ENCODE results near the gene MGMT. TPM values are rescaled to one million over a fixed set of nuclear protein-coding genes. Genes with fewer than 3 reads are reported as not detected.

Gene MGMT
- total and polyA plus RNA-seq, 9 of the 15 experiments (the other 6 are each of a cell fraction or from before 2014, with no cell fraction given): 0.03 to 0.29 (median 0.11) TPM; not detected in 4

- TF ChIP-seq ZNF644 (tag; IDR thresholded peaks at IDR 0.05; ENCODE audit: low read depth) (no peak), CBFB (CRISPR knock-in tag; IDR thresholded peaks at IDR 0.05) (no peak), ZNF274 (IDR thresholded peaks at IDR 0.05; ENCODE audit: borderline replicate concordance, low read depth, low read length) (no peak)
Measured at GRCh38 chr10:129677377-129677927, 210.4 kb downstream of the MGMT start (continued).

- POLR2A ChIA-PET: interaction anchor here (0.7 kb wide), 1 partner anchor 727 kb away, joined by 3 read pairs; no protein-coding TSS in a partner anchor
Measured at GRCh38 chr10:129678186-129678585, 211.1 kb downstream of the MGMT start.

More at GRCh38 chr10:129678186-129678585, 211.1 kb downstream of the MGMT start:
- in situ Hi-C loops (cut with MboI): no loop called here
- Histone ChIP-seq H4K20me1 (replicated peaks; ENCODE audit: control insufficient read depth, insufficient read depth, low read length) (no peaks in the 10 kb centered on the region; the same call in 1 of the 2 replicates), H3K27ac (ENCODE audit: extremely low read depth, low read depth, low read length) (no peak overlapping the region), H3K4me3 (no peak overlapping the region), H3K4me1 (replicated peaks in 1 of 2; ENCODE audit: control insufficient read depth in 2 of 2, insufficient read depth in 2 of 2, low read length in 2 of 2) (no peaks in the 10 kb centered on the region), H3K9me1 (ENCODE audit: control insufficient read depth, insufficient read depth, low read length) (no peaks in the 10 kb centered on the region), H3K4me2 (ENCODE audit: insufficient read depth, low read length) (no peak overlapping the region), H3K9ac (ENCODE audit: insufficient read depth in 1 of 2, low read depth in 2 of 2, low read length in 2 of 2) (no peak overlapping the region), H3K9me3 (replicated peaks; ENCODE audit: control insufficient read depth, insufficient read depth, low read depth, low read length) (no peaks in the 10 kb centered on the region), H3K27me3 (ENCODE audit: control insufficient read depth in 2 of 2, insufficient read depth in 2 of 2, low read length in 2 of 2) (peaks cover 0 to 17% of the 10 kb centered on the region in 2 experiments; a peak in 3 of 5 replicates), H2AFZ (ENCODE audit: low read depth, low read length) (no peak overlapping the region), H3K79me2 (ENCODE audit: control insufficient read depth, insufficient read depth, low read length) (no peaks in the 10 kb centered on the region), H3K36me3 (ENCODE audit: control insufficient read depth, insufficient read depth, low read length) (no peaks in the 10 kb centered on the region)
- no peak for DNase-seq (ENCODE audit: extremely low read depth in 1 of 4, low spot score in 3 of 4)
- no TSS peak for BruUV-seq (replicated peaks)
- FAIRE-seq: no peak
- intact Hi-C loops (cut with micrococcal nuclease): no loop called here
- TF ChIP-seq RB1 (IDR thresholded peaks at IDR 0.05; ENCODE audit: low read depth) (no peak), NR0B1 (IDR thresholded peaks at IDR 0.05; ENCODE audit: partially characterized antibody) (no peak), MXD1 (CRISPR knock-in tag; IDR thresholded peaks at IDR 0.05; ENCODE audit: borderline replicate concordance, poor library complexity, severe bottlenecking) (no peak), ZFP36 (IDR thresholded peaks at IDR 0.05; ENCODE audit: low read depth, low read length, partially characterized antibody) (no peak), ZC3H11A (IDR thresholded peaks at IDR 0.05; ENCODE audit: low read depth, low read length) (no peak), PML (IDR thresholded peaks at IDR 0.05; ENCODE audit: low read length) (no peak), HDAC6 (IDR thresholded peaks at IDR 0.05; ENCODE audit: low read depth, low read length) (no peak), ATF4 (CRISPR knock-in tag; IDR thresholded peaks at IDR 0.05) (no peak)
- ATAC-seq: no peak
- CTCF ChIA-PET (ENCODE audit: low intra/inter-chr PET ratio): no interaction called here
- WGBS (ENCODE audit: insufficient coverage, low coverage, missing lambda C conversion rate): 0% methylated on average over 4 of the region's 4 CpGs

All from K562 (cell line).